Stimulated activated CD4-positive, alpha-beta T cell treated with anti-CD3 and anti-CD28 coated beads, Interleukin-4, amount 100 ng/mL, for 1 hour (primary cell): ENCODE data around the gene PCK1.
"Not testable (repeated sequence)": the region's sequence is repeated elsewhere in the genome, so short reads cannot be mapped to it uniquely, and the experiment has no call there.

Experiments
- DNase-seq: peaks from one replicate; pipeline ENCODE4 v3.0.0-alpha.2; 2020

PCK1 gene

GRCh38 chr20:57560554-57561355 lies at the start of gene PCK1:
PCK1 (plus strand) TSS chr20:57561110; CDS start chr20:57561412, 302 bp downstream.
- DNase-seq: no peak

GRCh38 chr20:57511709-57512108 lies 49.2 kb upstream of the PCK1 start:
- not testable (repeated sequence) for DNase-seq

GRCh38 chr20:57512432-57512831 lies 48.5 kb upstream of the PCK1 start:
- no peak for DNase-seq

DNA sequence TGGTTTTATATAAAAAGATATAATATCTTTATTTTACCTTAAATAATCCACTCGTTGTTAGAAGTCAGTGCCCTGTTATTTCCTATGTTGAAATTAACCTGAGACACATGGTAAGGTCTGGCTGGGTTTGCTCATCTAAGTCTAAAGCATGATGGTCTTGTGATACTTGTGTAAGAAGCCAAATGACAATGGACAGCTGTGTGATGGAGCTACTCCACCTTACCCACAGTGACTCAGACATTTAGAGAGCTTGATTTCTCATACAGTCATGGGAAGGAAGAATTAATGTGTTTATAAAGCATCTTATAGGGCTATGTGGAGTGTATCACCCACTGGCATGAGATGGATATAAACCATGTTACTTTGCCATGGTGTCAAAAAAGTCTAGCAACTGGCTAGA lies 47.7 kb upstream of the PCK1 start:
- DNase-seq: no peak

DNA sequence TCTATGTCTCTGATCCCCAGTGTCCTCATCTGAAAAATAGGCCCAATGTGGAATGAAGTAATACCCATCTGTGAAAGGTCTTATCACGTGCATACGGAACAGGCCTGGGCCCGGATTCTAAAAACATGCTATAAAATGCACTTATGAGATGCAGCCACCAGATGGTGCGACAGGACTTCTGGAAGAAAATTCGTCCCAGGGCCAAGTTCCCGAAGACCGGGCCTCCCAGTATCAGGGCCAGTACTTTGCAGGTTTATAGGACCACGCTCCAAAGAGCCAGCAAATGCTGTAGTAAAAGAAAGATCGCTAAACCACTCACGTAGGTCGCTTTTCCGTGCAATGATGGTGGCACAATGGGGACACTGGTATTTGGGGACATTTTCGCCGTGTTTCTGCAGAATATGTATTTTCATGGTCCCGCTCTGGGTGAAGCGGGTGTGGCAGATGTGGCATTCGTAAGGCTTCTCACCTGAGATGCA lies 46.6 kb upstream of the PCK1 start:
- peak; percentile 17 for DNase-seq

DNA sequence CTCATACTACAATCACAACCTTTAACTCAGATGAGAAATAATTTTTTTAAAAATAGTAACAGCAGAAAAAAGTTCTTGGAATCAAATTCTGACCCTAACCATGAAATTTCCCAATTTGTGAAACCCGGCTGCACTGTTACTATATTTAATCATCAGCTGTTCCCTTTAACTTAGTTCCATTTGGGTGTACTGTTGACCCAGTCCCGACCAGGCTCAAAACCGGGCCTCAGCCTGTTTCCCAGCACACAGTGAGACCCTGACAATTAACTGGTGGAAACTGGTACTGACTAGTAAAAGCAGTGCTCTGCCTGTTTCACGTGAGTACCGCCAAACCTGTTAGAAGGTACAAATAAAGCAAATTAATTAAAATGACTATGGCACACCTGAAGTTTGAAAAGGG lies 43.0 kb upstream of the PCK1 start:
- no peak for DNase-seq

DNA sequence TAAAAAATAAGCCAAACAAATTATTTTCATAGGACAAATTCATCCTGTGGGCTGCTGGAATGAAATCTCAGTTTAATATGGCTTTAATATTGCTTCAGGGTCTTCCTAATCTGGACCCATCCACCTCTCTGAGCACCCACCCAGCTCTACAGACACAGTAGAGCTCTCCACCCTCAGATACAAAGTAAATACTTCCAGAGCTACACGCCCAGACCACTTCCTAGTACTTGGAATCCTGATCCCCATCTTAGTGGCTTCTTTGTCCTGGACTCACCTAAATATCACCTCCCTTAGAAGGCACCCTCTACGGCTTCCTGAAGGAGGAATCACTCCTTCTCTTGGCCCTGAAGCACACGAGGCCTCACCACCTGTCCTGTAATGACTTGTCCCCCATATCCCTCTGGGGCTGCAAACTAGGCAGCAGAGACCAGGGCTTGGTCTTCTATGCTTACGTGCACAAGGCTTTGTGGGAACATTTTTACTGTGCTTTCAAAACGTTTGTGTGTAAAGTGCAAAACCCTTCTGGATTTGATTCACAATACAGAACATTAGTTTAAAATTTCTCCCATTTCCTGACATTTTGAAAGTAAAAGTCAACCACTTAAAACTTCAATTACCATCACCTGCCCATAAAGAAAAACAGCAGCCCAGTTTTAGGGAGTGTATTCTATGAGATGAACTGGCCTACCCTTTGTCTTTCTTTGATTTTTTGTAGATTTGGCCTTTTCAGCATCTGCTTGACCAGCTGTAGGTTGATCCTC lies 38.4 kb upstream of the PCK1 start:
- DNase-seq: no peak

- DNase-seq: no peak
Observed at GRCh38 chr20:57523782-57524181, 37.1 kb upstream of the PCK1 start.

GRCh38 chr20:57524511-57525176 lies 36.3 kb upstream of the PCK1 start, which contains the start of gene CTCFL:
CTCFL (minus strand) TSS chr20:57525140; CDS start chr20:57524205, 935 bp downstream.
- no peak for DNase-seq

GRCh38 chr20:57525328-57526086 lies 35.4 kb upstream of the PCK1 start:
- no peak for DNase-seq

GRCh38 chr20:57526087-57526884 lies 34.6 kb upstream of the PCK1 start:
- peak; percentile 17 for DNase-seq

GRCh38 chr20:57526885-57527460 lies 33.9 kb upstream of the PCK1 start:
- DNase-seq: no peak

- DNase-seq: no peak
Observed at GRCh38 chr20:57527728-57528127, 33.2 kb upstream of the PCK1 start.

DNA sequence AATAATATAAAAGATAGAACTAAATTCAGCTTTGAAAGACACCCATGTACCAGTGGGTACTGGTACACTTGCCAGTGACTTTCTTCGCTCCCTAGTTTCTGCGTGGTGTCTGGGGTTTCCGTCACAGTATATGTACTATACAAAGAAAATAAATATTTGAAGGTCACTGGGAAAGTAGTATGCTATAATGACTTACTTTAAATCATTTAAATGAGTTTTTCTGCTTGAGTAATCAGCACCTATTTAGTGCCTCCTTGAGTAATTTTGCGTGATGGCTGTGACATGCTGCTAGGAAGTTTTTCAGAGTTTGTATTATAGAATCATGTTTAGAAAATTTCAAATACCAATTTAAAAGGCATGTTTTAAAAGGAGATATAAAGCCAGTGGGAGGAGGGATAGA lies 32.8 kb upstream of the PCK1 start:
- no peak for DNase-seq

DNA sequence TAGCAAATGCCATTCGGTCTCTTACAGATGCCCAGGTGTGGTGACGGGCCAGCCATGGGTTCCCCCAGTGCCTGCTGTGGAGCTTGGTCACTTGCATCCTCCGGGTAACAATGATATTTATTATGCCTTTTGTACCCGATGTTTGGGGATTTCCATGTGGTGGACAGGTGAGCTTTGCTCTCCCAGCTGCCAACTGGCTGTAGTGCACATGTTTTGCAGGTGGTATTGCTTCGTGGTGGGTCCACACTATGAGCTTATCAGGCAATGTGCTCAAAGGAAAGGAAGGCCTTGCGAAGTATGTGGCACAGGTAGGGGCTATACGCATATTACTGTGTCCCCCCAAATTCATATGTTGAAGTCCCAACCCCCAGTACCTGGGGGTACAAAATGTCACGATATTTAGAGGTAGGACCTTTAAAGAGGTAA lies 31.7 kb upstream of the PCK1 start:
- DNase-seq: no peak

GRCh38 chr20:57529810-57530209 lies 31.1 kb upstream of the PCK1 start:
- DNase-seq: no peak

- no peak for DNase-seq
Observed at GRCh38 chr20:57530327-57530981, 30.5 kb upstream of the PCK1 start.

- no peak for DNase-seq
Observed at GRCh38 chr20:57532104-57532503, 28.8 kb upstream of the PCK1 start.

DNA sequence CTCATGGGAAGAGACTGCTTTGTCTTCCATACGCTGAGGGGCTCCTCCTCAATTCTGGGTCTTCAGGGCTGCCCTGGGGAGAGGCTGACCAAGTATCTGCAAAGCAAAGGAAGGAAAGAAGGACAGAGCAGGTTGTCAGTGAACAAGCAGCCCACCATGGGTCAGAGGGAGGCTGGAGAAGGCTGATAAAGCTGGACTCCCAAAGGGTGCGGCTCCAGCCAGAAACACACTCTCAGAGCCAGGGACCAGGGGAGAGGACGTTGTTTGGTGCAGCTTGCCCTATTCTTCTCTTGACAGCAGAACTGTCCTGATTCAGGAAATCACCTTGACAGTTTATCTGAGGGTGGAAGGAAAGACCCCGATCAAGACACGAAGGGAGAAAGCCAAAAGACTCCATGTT lies 25.6 kb upstream of the PCK1 start:
- no peak for DNase-seq

DNA sequence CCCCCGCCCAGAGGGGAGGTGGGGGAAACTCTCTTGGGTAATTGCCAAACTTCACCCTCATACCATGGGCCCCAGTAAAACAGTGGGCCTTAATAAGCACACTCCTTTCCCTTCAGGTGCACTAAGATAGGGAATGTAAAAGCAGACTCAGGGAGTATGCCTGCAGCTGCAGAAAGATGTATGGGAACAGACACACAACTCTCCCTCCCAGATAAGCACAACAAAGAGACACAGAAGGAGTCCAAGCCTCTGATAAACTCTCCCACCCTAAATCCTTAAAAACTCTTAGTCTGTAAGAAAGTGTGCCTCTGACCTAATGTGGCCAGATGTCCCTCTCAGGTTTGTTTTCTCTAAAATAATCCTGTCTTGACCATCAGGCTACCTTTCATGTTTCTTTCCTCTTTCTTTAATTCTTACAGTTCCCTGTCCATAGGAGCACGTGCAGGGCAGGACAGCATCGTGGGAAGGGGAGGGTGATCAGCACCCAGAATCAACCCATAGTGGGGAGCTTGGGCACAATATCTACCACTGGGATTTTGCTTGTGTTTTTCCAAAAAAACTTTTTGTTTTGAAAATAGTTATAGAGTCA lies 24.7 kb upstream of the PCK1 start:
- DNase-seq: no peak
